NCI-H748 (cell line): Measurements from ENCODE around the gene DGLUCY.
"Not testable (repeated sequence)": the region's sequence is repeated elsewhere in the genome, so short reads cannot be mapped to it uniquely, and the experiment has no call there.

Source experiments
- DNase-seq: peaks from one replicate; lab custom pipeline; 2025; ENCODE audit not compliant: unreplicated experiment; lab: John Stamatoyannopoulos, UW

Gene DGLUCY

GRCh38 chr14:91108941-91109611, 4.8 kb upstream of the DGLUCY start:
- DNase-seq: no peak

- no peak for DNase-seq
Measured at GRCh38 chr14:91111443-91111842, 2.4 kb upstream of the DGLUCY start.

- peak; percentile 75 for DNase-seq
Measured at GRCh38 chr14:91112194-91112593, 1.7 kb upstream of the DGLUCY start.

DNA sequence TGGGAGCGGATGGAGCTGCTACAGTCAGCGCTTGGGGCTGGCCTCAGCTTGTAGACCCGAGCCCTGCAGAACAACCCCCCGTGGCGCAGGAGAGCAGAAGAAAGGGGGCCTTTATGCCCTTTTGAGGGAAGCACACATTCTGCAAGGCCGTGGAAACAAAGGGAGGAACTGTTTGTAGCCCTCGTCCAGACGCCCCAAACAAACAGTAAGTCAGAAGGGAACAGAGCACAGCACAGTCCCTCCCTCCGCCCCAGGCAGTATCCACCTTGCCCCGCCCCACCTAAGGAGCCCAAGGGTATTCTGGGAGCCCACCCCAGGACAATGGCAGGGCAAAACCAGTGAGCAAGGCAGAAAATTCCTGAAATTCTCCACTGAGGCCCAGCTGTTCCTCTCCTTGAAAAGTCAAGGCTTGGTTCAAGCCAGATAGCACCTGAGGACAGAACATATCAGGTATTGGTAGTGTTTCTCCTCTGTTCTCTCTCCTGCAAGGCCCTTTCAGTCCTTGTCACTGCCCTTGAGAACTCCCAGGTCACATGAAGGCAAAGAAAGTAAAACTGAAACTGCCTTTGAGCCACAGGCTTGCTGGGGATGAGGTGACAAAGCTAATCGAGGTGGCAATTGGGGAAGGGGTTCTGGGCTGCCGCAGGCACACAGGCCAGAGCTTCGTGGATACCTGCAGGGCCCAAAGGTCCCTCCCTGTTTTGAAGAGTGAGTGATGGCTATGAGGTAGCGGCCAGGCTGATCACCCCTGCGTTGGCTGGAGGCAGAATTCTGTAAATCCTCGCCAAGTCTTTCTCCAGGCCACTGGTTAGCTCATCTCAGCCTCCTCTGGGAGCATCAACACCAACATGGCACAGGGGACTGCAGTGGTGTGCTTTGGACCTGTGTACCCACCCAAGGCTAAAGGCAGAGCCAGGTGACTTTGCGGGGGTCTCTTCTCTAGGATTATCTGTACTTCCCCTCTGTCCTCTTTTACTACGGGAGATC, 499 bp downstream of the DGLUCY start:
- peak; percentile 88 for DNase-seq

DNA sequence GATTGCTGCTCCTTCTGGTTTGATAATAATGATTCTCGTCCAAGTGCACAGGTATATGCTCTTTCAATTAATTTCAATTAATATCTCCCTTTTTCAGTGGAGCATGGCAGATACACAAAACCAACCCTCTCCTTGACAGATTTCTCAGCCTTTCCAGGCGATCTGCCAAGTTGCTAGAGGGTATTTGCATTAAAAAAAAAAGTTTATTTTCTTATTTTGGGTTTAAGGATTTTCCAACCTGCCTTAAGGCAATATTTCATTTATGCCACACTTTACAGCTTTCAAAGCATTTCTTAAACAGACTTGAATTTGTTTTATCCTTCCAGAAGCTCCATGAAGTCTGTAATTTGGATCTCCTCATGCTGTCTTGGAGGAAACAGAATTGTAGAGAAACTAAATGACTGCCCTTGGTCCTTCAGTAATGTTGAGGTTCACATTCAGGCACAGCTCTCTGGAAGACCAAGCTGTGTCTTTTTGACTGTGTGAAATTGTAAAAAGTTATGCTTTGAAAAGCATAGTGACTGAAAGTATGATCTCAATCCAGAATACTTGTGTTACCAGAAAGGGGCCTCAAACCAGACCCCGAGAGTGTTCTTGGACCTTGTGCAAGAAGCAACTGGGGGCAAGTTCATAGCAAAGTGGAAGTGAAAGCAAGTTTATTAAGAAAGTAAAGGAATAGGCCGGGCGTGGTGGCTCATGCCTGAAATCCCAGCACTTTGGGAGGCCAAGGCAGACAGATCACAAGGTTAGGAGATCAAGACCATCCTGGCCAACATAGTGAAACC, 2.3 kb downstream of the DGLUCY start:
- no peak for DNase-seq

- no peak for DNase-seq
Measured at GRCh38 chr14:91116913-91117588, 3.2 kb downstream of the DGLUCY start.

- no peak for DNase-seq
Measured at GRCh38 chr14:91117960-91118359, 4.1 kb downstream of the DGLUCY start.

GRCh38 chr14:91118511-91119068, 4.7 kb downstream of the DGLUCY start:
- no peak for DNase-seq

DNA sequence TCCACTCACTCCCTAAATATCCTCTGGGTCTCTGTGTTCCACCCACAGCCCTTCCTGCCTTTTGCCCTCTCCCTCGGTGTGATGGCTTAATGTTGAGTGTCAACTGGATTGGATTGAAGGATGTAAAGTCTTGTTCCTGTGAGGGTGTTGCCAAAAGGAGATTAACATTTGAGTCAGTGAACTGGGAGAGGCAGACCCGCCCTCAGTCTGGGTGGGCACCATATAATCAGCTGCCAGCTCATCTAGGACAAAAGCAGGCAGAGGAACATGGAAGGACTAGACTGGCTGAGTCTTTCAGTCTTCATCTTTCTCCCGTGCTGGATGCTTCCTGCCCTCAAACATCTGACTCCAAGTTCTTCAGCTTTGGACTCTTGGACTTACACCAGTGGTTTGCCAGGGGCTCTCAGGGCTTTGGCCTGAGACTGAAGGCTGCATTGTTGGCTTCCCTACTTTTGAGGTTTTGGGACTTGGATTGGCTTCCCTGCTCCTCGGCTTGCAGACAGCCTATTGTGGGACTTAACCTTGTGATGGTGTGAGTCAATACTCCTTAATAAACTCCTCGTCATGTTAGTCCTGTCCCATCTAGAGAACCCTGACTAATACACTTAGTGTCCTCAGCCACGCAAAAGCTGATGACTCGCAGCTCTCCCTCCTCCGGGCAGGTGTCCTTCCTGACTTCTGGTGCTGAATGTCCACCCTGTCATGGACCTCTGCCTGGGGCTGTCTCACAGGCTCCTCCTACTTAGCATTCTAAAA, 5.9 kb downstream of the DGLUCY start:
- no peak for DNase-seq

- DNase-seq: no peak
Measured at GRCh38 chr14:91123201-91123600, 9.3 kb downstream of the DGLUCY start.

DNA sequence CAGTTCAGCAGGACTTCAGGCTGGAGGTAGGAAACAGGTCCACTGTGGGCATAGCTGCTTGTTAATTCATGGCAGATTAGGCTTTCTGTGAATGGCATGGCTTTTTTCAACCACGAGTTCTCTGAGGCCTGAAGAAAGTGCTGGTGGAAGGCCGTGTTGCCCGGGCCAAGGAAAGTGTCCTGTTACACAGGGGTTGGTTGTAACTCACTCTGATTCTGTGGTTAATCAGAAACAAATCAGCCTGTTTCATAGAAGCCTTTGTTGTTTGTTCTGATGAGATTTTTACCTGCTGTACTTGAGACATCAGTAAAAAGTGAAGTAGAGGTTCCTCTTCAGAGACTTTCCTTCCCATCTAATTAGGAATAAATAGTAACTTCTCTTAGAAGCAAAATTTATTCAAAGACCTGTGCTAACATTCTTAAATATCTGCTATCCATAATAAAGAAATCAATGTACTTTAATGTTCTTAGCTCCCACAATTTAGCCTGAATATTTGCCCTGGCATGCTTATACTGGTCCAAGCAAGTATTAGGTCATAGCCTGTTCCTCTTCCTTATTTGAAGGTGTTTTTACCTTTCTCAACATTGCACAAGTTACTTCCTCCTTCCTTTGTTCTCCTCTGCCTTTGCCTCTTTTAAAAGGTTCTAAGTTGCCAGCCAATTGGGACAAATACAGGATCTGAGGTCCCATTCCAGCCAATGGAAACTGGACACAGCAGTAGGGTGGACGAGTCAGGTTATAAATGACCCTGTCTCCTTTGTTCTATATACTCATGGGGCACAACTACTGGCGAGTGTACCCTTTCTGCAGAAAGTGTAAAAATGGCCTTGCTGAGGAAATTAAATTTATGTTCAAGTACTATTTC, 10.8 kb downstream of the DGLUCY start:
- DNase-seq: not testable (repeated sequence)

DNA sequence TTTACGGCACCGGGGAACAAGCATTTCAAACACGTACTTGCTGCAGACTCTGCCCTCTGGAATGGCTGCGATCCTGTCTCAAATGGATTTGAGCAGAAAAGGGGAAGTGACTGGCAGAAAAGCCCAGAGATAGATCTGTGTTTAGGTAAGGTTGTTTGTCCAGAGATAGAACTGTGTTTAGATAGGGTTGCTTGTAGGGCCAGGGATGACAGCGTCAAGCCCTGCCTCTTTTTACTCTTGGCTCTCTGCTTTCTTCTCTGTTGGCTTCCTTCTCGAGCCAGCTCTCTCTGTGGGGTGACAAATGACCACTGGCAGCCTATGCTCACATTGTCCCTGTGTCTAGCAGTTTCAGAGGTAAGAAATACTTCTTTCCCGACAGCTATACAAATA, 11.4 kb downstream of the DGLUCY start:
- no peak for DNase-seq

GRCh38 chr14:91125801-91126200, 11.9 kb downstream of the DGLUCY start:
- DNase-seq: no peak

DNA sequence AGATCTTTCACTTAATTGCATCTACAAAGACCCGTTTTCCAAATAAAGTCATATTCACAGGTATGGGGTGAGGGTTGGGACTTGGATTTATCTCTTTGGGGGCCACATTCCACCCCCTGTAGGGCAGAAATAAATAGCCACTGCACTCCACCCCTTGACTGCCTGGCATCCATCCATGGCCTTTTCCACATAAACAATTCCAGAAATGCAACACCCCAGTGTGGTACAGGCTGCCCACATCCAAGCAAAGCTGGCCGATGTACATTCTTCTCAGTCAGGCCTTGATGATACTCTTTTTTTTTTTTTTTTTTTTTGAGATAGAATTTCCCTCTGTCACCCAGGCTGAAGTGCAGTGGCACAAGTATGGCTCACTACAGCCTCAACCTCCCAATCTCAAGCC, 12.9 kb downstream of the DGLUCY start:
- no peak for DNase-seq

DNA sequence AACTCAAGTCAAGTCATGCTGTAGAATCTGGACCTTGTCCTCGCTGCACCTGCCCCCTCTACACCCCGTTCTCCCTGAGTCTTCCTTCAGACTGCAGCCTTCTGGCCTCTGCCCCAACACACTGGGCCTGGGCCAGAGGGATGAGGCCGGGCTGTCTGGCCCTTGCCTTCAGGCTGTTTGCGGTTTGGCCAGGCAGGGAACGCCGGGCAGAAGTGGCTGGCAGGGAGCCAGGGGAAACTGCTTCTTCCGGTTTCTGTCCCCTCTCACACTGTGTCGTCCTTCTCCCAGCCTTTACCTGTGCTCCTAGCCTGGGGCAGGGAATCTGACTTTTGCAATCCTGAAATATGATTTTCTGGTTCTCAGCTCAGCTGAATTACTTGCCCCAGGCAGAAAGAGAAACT, 13.5 kb downstream of the DGLUCY start:
- DNase-seq: peak; percentile 86

- DNase-seq: no peak
Measured at GRCh38 chr14:91127924-91128323, 14.1 kb downstream of the DGLUCY start.

GRCh38 chr14:91128699-91129098, 14.8 kb downstream of the DGLUCY start:
- DNase-seq: no peak

- no peak for DNase-seq
Measured at GRCh38 chr14:91129261-91129660, 15.4 kb downstream of the DGLUCY start.

DNA sequence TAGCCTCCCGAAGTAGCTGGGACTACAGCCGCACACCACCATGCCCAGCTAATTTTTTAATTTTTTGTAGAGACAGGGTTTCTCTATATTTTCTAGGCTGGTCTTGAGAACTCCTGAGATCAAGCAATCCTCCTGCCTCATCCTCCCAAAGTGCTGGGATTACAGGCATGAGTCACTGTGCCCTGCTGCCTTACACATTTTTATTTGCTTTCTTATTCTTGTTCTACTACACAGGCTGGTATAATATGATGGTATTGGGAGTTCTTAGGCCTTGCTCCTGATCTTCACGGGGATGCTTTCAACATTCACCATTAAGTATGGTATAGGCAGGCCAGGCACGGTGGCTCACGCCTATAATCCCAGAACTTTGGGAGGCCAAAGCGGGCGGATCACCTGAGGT, 21.2 kb downstream of the DGLUCY start:
- DNase-seq: no peak
